ENCODE data around the gene ADARB2.
"Not testable (repeated sequence)": the region's sequence is repeated elsewhere in the genome, so short reads cannot be mapped to it uniquely, and the experiment has no call there.

ADARB2 gene

DNA sequence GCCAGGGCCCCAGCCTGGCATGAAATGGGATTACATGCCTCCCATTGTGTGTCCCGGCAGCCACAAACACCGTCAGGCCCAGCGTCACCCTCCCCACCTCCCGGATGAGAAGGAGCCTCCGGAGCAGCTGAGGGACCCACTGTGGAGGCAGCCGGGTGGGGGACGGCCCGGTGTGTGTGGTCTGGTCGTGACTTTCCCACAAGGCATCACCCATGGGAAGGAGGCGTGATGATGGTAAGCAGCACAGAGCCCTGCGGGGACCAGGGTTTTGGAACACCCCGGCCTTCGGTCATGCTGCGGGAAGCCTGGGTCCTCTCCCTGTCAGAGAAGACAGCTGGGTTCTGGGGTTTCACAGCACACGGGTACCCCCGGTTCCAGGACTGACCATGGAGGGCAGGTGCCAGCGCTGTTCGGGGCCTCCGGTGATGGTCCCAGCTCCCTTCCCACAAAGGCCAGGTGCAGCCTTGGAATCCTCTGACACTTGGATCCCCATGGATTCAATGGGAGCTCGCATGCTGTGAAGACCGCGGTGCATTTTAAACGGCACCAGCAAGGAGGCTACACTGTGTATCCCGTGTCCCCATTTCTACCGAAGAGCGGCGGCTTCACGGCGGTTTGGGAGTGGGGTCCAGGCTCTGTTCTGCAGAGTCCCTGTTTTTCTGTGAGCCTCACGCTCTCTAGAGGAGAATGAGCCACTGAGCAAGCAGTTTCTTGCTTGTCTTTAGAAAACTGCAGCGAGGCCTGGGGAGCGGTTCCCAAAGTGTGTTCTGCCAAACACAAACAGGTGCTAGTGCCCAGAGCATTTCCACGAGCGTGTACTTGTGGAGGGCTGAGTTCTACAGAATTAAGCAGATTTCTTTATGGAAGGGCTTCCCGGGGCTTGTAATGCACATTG is 336.0 kb downstream of the ADARB2 start:
- DNase-seq, result no peak

- no peak for DNase-seq
Observed at GRCh38 chr10:1400101-1401070, 336.9 kb downstream of the ADARB2 start.

DNA sequence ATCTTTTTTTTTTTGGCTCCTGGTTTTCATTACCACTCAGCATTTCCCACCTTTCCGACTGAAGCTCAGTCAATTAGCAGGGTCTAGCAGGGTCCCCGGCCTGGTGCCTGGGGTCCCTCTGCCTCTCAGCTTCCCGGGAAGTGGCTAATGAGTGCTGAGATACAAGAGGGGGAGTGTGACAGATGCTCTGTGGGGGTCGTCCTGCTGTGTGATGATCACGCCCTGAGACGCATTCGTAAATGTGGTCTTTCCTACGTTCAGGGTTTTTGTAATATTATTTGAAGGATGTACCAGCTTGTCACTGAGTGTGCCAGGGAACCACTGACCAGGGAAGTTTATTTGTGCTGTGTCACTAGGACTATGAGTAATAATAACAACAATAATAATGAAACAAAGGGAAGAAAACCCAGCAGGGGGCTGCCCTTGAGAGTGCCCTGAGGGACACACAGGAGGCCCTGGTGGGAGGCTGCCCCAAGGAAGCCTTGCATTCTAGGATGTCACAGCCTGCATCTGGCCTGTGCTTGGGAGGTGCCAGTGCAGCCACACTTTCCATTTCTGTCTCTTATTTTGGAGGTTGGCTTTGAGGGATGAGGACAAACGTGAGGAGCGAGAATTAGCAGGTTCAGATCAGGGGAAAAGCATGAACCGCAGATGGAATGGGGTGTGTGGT is 337.8 kb downstream of the ADARB2 start:
- DNase-seq, result no peak

DNA sequence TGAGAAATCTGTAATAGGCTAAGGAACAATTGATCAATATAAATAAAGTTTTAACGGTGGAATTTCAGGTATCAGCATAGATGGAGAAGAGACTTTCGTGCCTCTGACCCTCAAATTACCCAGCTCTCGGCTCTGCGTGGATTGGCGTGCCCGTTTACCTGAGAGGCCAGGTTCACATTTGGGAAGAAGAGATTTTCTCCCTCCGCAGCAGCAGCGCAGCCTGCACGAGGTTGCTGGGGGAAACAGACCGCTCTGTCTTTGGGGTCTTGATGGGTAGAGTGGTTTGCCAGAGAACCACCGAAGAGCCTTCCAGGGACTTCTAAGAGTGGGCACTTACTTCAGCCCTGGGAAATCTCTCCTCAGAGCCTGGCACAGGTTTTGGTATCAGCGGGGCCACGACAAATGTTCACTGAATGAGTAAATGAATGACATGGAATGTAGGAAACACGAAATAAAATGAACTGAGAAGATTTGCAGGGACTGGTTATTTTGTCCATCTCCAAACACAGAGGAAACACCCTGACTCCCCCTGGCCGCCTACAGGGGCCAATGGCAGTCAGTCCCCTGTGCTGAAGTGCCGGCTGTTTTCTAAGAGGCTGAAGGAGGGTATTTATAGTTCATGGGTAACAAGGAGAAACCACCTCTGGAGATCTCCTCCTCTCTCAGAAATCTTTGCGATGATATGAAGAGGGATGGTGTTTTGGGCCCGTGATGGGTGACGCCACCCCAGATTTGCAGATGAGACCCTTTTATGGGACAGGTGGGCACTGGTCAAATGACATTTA is 338.5 kb downstream of the ADARB2 start:
- DNase-seq, result no peak

- not testable (repeated sequence) for DNase-seq
Observed at GRCh38 chr10:1398116-1398515, 339.2 kb downstream of the ADARB2 start.

DNA sequence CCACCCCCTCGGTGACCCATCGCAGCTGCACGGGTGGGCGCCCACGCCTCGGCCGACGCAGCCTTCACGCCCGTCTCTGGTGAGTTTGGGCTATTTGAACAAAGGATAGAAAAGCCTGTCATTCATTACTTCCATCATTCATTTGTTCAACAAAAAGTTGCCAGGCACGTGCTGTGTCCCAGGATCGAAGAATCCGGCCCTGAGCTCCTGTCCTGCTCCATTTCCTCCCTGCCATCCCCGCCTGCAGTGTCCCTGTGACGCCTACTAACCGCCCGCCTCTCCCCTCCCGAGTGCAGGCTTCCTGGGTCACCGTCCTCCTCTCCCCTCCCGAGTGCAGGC is 341.1 kb downstream of the ADARB2 start:
- no peak for DNase-seq

DNA sequence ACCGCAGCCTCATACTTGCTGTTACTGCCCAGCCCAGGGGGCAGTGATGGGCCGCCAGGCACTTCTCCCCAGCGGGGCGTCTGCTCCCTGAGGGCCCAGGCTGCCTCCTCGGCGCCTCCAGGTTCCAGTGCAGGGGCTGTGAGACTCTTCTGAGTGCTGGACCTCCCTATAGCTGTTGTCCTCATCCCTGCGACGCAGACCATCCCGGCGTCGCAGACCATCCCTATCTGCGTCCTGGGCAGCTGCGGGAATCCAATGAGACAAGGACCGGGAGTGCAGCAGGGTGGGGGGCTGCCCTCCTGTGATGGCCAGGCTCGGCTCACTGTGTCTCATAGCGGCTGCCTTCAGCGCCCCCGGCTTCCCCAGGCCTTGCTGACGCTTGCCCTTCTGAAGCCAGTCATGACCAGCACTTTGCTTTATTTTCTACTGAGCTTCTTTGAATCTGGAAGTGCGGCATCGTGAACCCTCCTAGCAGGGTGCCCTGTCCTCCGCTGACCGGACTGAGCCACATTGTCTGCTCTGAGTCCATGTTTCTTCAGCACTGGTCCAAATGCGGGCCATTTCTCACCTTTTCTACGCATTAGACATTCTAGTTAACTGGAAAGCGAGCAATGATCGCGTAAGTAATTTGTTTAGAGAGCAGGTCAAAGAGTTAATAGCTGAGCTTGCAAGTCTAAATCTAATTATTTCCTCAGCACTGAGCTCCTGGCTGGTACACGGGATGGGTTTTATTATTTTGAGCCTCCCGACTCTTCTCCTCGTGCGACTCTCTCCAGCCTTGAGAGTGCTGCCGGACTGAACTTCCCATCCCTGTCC is 341.6 kb downstream of the ADARB2 start:
- DNase-seq, result no peak

- DNase-seq, result no peak
Observed at GRCh38 chr10:1395025-1395480, 342.3 kb downstream of the ADARB2 start.

- no peak for DNase-seq
Observed at GRCh38 chr10:1394155-1394912, 343.0 kb downstream of the ADARB2 start.

DNA sequence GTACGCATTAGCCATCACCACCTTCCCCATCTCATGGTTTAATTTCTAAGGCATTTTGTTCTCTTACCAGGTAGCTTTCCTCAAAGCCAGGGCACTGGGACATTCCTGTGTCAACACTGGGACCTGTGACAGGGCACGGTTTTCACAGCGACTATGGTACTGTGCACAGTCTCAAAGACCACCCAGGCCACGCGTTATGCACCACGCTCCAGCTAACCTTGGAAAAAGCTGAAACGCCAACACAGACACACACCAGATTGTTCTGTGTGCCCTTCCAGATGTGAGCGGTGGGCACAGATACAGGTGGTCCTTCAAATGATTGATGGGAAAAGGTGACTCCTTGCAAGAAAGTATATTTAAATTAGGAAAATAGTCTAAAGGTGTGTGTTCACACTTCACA is 343.8 kb downstream of the ADARB2 start:
- no peak for DNase-seq

DNA sequence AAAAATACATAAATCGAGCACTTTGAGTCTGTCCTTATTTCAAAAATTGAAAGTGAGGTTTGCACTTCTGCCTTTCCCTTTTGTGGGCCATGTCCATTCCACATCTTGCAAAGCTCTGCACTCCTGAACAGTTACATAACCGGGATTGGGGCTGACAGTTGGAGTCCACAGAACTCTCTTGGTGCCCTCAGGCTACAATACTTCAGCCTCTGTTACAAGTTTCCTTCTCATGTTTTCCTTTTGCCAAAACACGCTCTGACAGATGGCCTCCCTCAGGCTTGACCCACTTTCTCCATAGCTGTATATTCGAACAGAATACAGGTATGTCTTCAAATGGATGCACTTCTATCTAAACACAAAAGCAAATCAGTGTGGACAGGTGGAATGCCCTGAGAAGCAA is 345.2 kb downstream of the ADARB2 start:
- DNase-seq, result no peak

DNA sequence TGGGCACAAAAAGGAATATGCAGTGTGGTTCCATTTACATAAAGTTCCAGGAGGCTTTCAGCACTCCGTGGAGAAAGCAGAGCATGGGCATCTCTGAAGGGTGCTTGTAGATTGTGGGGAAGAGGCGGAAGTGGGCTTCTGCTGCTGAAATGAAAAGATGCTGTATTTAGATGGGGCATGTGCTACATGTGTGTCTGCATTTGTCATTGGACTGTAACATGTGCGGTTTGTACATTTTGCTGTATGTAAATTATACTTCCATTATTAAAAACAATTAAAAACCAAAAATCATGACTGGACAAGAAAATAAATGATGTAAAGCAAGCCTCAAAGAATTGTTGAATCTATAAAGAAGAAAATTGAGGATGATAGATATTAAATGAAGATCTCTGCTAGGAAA is 347.1 kb downstream of the ADARB2 start:
- no peak for DNase-seq

- DNase-seq, result no peak
Observed at GRCh38 chr10:1384026-1384425, 353.3 kb downstream of the ADARB2 start.

GRCh38 chr10:1382711-1383110 is 354.6 kb downstream of the ADARB2 start:
- no peak for DNase-seq

GRCh38 chr10:1381339-1381738 is 356.0 kb downstream of the ADARB2 start:
- DNase-seq, result no peak

GRCh38 chr10:1380088-1380671 is 357.1 kb downstream of the ADARB2 start:
- DNase-seq, result no peak

- DNase-seq, result no peak
Observed at GRCh38 chr10:1379601-1380000, 357.7 kb downstream of the ADARB2 start.

DNA sequence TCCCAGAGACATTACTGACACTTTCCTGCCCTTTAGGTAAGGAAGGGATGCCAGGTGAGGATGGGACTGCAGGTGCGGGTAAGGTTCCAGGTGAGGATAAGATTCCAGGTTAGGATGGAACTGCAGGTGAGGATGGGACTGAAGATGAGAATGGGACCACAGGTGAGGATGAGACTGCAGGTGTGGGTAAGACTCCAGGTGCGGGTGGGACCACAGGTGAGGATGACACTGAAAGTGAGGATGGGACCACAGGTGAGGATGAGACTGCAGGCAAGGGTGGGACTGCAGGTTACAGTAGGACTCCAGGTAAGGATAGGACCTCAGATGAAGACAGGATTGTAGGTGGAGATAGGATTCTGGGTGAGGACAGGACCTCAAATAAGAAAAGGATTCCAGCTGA is 358.9 kb downstream of the ADARB2 start:
- no peak for DNase-seq

DNA sequence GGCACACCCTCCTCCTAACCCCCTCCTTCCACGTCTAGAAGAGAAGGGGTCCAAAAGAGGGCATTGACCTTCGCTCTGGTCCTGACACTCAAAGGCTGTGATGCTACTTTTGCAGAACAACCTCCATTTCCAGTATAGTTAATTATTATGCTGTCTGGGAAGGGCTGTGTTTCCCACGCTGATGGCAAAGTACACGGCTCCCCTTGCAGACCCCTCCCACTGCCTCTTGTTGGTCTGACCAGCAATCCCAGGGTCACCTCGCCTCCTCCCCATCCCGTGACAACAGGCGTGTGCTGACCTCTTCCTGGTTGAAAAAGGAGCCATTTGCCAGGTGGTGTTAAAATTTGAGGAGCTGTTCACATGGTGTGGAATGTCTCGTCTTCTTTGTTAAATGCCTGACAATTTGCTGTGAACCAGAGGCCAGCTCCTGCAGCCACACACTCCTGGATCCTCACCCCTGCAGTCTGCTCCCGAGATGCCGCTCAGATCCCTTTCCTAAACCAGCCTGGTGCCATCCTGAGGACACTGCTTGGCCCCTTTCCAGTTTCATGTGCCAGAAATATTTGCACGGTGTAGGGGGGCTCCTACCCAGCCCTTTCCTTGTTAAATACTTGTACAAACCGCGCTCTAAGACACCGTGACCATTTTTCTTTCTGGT is 359.5 kb downstream of the ADARB2 start:
- no peak for DNase-seq

DNA sequence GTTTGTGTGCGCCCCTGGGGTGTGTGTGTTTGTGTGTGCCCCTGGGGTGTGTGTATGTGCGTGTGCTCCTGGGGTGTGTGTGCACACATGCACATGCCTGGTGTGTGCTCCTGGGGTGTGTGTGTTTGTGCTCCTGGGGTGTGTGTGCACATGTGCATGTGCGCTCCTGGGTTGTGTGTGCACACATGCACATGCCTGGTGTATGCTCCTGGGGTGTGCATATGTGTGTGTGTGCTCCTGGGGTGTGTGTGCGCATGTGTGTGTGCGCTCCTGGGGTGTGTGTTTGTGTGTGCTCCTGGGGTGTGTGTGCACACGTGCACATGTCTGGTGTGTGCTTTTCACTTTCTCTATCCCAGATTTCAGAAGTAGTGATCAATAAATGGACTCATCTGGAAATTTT is 360.1 kb downstream of the ADARB2 start:
- no peak for DNase-seq

Measured in DMS 273 treated with DMSO at 0.1 percent for 48 hours (cell line).